Measurements from ENCODE around the gene SEMA3A.
"Not testable (repeated sequence)": the region's sequence is repeated elsewhere in the genome, so short reads cannot be mapped to it uniquely, and the experiment has no call there.

The SEMA3A gene

DNA sequence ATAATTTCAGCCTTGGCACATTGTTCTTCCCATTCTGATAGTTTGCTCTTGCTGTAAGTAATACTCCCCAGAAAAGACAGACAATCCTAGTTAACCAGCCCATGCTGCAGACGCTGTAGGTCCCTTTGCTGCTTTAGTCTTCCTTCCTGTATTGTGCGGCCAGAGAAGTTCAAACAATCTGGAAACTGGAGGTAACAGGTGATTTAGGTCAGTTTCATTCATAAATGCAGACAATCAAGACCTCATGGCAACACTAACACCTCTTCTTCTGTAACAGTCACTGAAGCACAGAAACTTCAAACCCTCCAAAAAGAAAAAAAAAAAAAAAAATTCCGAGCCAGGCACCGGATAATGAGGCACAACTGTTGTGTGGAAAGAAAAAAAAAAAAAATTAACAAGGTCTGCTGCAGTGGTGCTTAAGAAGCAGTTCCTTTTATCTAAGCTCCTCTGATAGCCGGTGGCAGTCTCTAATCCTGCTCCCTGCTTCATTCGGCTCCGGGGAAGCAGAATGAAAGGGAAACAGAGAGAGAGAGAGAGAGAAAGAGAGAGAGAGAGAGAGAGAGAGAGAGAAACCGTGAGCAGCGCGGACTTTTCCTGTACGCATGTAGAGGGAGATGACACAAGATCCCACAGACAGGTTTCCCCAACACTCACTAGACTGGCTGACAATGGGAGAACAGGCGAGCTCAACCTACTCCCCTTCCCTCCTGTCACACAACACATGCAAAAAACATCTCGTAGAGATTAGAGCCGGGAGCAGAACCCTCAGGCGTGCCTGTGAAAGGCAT, at the start of gene SEMA3A:
TSS of gene SEMA3A (minus strand) at position 306 of the 788 bp plus-strand sequence. CDS start at position 103, 203 bp downstream.
- H3K4me1 Mint-ChIP-seq = peaks cover 3 to 19% of the 10 kb centered on the region in 2 donors
- peak; percentile 41 to 42 for ATAC-seq (replicated peaks)
- H3K27ac Mint-ChIP-seq = no peak within 1 kb of the TSS
- peak within 1 kb of the TSS; percentile 74 to 76 for H3K4me3 Mint-ChIP-seq
- peaks cover 10 to 24% of the 10 kb centered on the region in 2 donors for H3K27me3 Mint-ChIP-seq
- no peaks in the 10 kb centered on the region for H3K36me3 Mint-ChIP-seq
- H3K9me3 Mint-ChIP-seq = no peaks in the 10 kb centered on the region
- no peak for DNase-seq

DNA sequence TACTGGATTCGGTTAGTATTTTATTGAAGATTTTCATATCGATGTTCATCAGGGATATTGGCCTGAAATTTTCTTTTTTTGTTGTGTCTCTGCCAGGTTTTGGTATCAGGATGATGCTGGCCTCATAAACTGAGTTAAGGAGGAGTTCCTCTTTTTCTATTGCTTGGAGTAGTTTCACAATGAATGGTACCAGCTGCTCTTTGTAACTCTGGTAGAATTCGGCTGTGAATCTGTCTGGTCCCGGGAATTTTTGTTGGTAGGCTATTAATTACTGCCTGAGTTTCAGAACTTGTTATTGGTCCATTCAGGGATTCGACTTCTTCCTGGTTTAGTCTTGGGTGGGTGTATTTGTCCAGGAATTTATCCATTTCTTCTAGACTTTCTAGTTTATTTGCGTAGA, 48.4 kb upstream of the SEMA3A start:
- H3K9me3 Mint-ChIP-seq = peaks cover 21 to 27% of the 10 kb centered on the region in 2 donors
- ATAC-seq (replicated peaks); H3K4me3 Mint-ChIP-seq; H3K27ac Mint-ChIP-seq; DNase-seq; H3K4me1 Mint-ChIP-seq; H3K36me3 Mint-ChIP-seq; H3K27me3 Mint-ChIP-seq: not testable (repeated sequence)

- no peak overlapping the region for H3K27ac Mint-ChIP-seq
- H3K27me3 Mint-ChIP-seq = no peaks in the 10 kb centered on the region
- DNase-seq (no peak), ATAC-seq (replicated peaks) (no peak)
- H3K4me1 Mint-ChIP-seq = no peaks in the 10 kb centered on the region
- H3K36me3 Mint-ChIP-seq = no peaks in the 10 kb centered on the region
- peaks cover 11 to 14% of the 10 kb centered on the region in 2 donors for H3K9me3 Mint-ChIP-seq
- no peak overlapping the region for H3K4me3 Mint-ChIP-seq
Observed at GRCh38 chr7:84238596-84238995, 44.0 kb upstream of the SEMA3A start.

DNA sequence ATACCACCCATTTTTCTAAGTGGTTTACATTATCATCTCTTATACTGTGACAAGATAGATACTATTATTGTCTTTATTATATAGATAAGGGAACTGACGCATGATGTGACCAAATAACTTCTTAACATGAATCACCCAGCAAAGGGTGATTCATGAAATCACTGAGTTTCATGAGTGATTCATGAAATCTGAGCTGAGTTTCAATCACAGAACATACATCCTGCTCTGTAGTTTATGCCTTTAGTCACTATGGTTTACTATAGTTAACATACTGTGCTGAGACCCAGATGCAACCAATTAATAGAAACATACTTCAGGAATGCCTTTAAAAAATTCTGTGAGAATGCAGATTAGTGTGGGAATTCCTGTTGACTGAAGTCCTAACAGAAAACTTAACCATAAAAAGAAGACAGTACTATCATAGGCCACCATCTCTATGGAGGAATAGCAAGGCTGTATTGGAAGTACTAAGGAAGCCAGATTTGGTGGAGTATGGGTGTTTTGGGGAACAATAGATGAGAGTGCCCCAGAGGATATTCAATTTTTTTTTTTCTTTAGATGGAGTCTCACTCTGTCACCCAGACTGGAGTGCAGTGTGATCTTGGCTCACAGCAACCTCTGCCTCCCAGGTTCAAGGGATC, 43.1 kb upstream of the SEMA3A start:
- H3K9me3 Mint-ChIP-seq = peaks cover 8 to 11% of the 10 kb centered on the region in 2 donors
- ATAC-seq (replicated peaks) (no peak), DNase-seq (no peak)
- no peaks in the 10 kb centered on the region for H3K4me1 Mint-ChIP-seq
- H3K27ac Mint-ChIP-seq = no peak overlapping the region
- H3K27me3 Mint-ChIP-seq = no peaks in the 10 kb centered on the region
- H3K36me3 Mint-ChIP-seq = no peaks in the 10 kb centered on the region
- H3K4me3 Mint-ChIP-seq = no peak overlapping the region

DNA sequence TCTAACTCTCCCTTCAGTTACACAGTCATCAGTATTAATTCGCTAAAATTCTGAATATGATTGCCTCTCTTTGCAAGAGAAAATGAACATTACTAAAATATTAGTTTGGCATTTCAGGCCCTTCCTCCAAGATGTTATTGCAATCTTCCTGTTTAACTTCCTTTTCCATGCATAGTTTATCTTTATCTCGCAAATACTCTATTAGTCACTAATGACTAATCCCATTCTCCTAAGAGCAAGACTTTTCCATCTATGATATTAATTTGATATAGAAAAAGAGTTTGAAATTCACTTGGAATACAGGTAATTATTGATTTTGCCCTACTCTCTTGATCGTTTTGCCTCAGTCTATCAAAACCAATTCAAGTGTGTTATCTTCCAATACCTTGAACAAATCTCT, 41.8 kb upstream of the SEMA3A start:
- Mint-ChIP-seq H3K4me1 (no peaks in the 10 kb centered on the region), H3K9me3 (peaks cover 5 to 9% of the 10 kb centered on the region in 2 donors), H3K27me3 (no peaks in the 10 kb centered on the region), H3K4me3 (no peak overlapping the region), H3K27ac (no peak overlapping the region), H3K36me3 (no peaks in the 10 kb centered on the region)
- ATAC-seq (replicated peaks) = no peak
- DNase-seq = no peak

DNA sequence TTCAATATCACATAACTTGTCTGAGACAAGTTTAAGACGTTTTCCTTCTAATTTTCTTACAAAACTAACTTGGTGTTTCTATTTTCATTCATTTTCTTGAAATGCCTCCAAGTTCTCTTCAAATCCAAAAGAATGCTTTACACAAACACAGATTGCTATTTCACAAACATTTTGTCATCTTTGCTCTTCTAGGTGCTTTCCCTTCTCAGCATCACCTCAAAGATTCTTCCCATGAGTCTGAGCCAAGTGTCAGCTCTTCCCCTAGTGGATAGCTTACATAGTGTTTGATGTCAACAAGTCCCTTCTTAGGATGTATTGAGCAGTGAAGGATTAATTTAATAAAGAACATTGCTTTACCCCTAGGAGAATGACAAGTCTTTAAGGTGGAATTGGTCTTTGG, 38.1 kb upstream of the SEMA3A start:
- ATAC-seq (replicated peaks) (no peak), DNase-seq (no peak)
- H3K4me3 Mint-ChIP-seq = no peak overlapping the region
- H3K27me3 Mint-ChIP-seq = no peaks in the 10 kb centered on the region
- H3K9me3 Mint-ChIP-seq = no peaks in the 10 kb centered on the region
- H3K4me1 Mint-ChIP-seq = no peaks in the 10 kb centered on the region
- no peak overlapping the region for H3K27ac Mint-ChIP-seq
- no peaks in the 10 kb centered on the region for H3K36me3 Mint-ChIP-seq

DNA sequence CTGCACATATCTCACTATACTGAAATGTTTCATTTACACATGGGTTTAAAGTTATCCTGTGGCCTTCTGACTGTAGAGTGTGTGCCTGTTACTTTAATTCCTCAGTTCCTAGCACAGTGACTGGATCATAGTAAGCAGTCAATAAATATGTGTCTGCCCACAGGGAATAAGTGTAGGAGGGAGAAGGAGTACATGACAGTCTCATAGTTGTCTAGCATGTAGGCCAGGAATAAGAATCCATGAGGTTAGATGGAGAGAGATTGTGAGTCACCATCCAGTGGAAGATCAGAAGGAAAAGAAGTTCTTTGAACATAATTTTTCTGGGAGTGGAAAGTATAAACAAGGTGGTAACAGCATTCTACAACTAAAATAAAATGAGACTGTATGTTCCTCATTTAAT, 36.6 kb upstream of the SEMA3A start:
- no peak for DNase-seq
- ATAC-seq (replicated peaks) = no peak
- no peaks in the 10 kb centered on the region for H3K9me3 Mint-ChIP-seq
- H3K36me3 Mint-ChIP-seq = no peaks in the 10 kb centered on the region
- no peak overlapping the region for H3K4me3 Mint-ChIP-seq
- no peak overlapping the region for H3K27ac Mint-ChIP-seq
- no peaks in the 10 kb centered on the region for H3K27me3 Mint-ChIP-seq
- H3K4me1 Mint-ChIP-seq = no peaks in the 10 kb centered on the region

DNA sequence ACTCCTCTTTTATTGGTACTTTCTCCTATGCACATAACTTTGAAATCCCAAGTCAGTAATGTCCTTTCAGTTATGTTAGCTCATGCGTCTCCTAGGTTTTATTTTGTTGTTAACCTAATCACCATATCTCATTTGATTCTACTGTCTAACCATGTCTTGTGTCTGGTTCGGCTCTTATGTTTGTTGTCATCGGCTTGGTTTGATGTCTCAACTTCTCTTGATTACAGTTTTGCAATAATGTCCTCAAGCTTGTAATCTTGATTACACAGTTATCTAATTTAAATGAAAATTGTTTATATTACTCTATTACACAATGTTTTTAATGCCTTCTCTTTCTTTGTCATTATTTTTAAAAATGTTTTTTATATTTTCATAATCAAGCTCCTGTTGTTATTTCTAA, 35.9 kb upstream of the SEMA3A start:
- no peaks in the 10 kb centered on the region for H3K9me3 Mint-ChIP-seq
- DNase-seq = no peak
- ATAC-seq (replicated peaks) = no peak
- H3K27me3 Mint-ChIP-seq = no peaks in the 10 kb centered on the region
- no peak overlapping the region for H3K4me3 Mint-ChIP-seq
- no peaks in the 10 kb centered on the region for H3K36me3 Mint-ChIP-seq
- H3K4me1 Mint-ChIP-seq = no peaks in the 10 kb centered on the region
- no peak overlapping the region for H3K27ac Mint-ChIP-seq

DNA sequence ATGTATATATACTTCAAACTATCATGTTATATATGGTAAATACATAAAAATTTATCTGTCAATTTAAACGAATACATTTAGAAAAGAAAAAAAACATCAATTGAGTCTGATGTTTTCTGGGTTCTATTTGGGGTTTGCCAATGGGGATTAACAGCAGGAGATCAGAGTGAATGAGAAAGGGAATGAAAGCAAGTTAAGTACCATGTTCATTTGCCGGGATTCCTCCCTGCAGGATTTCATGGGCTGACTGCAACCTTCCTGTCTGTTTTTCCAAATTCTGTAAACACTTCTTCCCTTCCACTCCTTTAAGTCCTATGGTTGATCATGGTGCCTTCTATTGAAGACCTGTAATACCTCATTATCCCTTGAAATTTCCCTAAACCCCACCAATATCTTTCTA, 33.9 kb upstream of the SEMA3A start:
- H3K4me3 Mint-ChIP-seq = no peak overlapping the region
- no peak for DNase-seq
- no peaks in the 10 kb centered on the region for H3K9me3 Mint-ChIP-seq

DNA sequence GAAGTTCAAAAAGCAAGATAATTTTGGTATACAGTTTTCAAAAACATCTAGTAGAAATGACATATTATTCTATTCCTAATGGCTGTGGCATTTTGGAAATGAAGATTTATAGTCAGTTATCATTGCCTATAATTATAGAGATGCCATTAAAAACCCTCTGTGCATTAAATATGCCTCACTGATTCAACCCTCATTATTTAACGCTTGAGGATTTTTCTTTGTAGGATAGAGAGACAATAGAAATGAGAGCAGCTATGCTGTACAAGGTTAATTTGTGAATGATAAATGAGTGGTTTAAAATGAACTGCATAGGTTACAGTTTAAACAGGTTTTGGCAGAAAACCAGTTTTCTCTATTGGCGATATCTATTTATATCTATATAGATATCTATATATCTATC, 32.2 kb upstream of the SEMA3A start:
- no peak overlapping the region for H3K4me3 Mint-ChIP-seq
- H3K27me3 Mint-ChIP-seq = no peaks in the 10 kb centered on the region
- no peaks in the 10 kb centered on the region for H3K36me3 Mint-ChIP-seq
- DNase-seq (no peak), ATAC-seq (replicated peaks) (no peak)
- H3K27ac Mint-ChIP-seq = no peak overlapping the region
- no peaks in the 10 kb centered on the region for H3K4me1 Mint-ChIP-seq
- no peaks in the 10 kb centered on the region for H3K9me3 Mint-ChIP-seq

More for the DNA sequence above, 33.9 kb upstream of the SEMA3A start:
- no peaks in the 10 kb centered on the region for H3K27me3 Mint-ChIP-seq
- no peaks in the 10 kb centered on the region for H3K4me1 Mint-ChIP-seq
- H3K27ac Mint-ChIP-seq = no peak overlapping the region
- no peaks in the 10 kb centered on the region for H3K36me3 Mint-ChIP-seq
- no peak for ATAC-seq (replicated peaks)

GRCh38 chr7:84224505-84224904, 29.9 kb upstream of the SEMA3A start:
- Mint-ChIP-seq H3K27me3 (no peaks in the 10 kb centered on the region), H3K4me3 (no peak overlapping the region), H3K4me1 (no peaks in the 10 kb centered on the region), H3K36me3 (no peaks in the 10 kb centered on the region), H3K9me3 (no peaks in the 10 kb centered on the region), H3K27ac (no peak overlapping the region)
- DNase-seq = no peak
- no peak for ATAC-seq (replicated peaks)

GRCh38 chr7:84219310-84219709, 24.7 kb upstream of the SEMA3A start:
- Mint-ChIP-seq H3K4me1 (no peaks in the 10 kb centered on the region), H3K9me3 (no peaks in the 10 kb centered on the region), H3K27ac (no peak overlapping the region), H3K36me3 (no peaks in the 10 kb centered on the region), H3K27me3 (no peaks in the 10 kb centered on the region), H3K4me3 (no peak overlapping the region)
- ATAC-seq (replicated peaks) = no peak
- DNase-seq = no peak

DNA sequence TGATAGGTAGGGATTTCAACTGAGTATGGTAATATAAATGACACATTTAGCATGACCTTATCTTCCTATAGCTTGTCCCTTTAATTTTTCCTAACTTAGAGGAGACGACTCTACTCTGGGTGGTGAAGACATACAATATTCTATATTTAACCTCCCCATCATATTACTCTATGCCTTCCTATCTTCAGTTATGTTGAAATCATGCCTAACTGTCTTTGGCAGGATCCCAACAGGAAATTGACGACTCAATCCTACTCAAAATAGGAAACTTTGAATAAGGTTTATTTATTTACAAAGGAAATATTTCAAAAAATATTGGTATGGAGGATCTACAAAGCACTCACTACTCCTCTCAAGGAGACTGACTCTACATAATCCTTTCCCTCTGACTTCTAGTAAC, 24.1 kb upstream of the SEMA3A start:
- Mint-ChIP-seq H3K27ac (no peak overlapping the region), H3K4me3 (no peak overlapping the region), H3K27me3 (no peaks in the 10 kb centered on the region), H3K9me3 (no peaks in the 10 kb centered on the region), H3K36me3 (no peaks in the 10 kb centered on the region), H3K4me1 (no peaks in the 10 kb centered on the region)
- no peak for ATAC-seq (replicated peaks)
- no peak for DNase-seq

DNA sequence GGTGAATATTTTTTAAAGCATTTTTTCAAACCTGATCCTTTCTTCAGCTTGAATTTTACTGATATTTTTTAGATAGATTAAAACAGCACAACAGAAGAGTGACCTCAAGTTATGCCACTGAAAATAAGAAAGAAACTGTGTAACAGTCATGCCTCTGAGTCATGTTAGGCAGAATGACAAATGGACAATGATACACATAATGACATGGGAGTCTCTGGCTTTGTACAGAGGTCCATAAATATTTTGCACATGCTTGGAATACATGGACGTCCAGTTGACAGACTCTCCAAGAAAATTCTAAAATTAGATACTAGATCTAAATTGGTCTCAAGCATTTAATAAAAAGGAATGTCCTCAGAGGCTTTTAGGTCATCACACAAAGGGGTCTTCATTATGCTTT, 21.9 kb upstream of the SEMA3A start:
- H3K27me3 Mint-ChIP-seq = no peaks in the 10 kb centered on the region
- H3K4me1 Mint-ChIP-seq = no peaks in the 10 kb centered on the region
- no peaks in the 10 kb centered on the region for H3K9me3 Mint-ChIP-seq
- ATAC-seq (replicated peaks) (no peak), DNase-seq (no peak)
- H3K36me3 Mint-ChIP-seq = no peaks in the 10 kb centered on the region
- no peak overlapping the region for H3K4me3 Mint-ChIP-seq
- H3K27ac Mint-ChIP-seq = no peak overlapping the region

GRCh38 chr7:84214757-84215156, 20.2 kb upstream of the SEMA3A start:
- not testable (repeated sequence) for H3K36me3 Mint-ChIP-seq; ATAC-seq (replicated peaks); H3K27ac Mint-ChIP-seq; H3K9me3 Mint-ChIP-seq; DNase-seq; H3K27me3 Mint-ChIP-seq; H3K4me1 Mint-ChIP-seq; H3K4me3 Mint-ChIP-seq
